Gastroesophageal sphincter (tissue), 4 donors: Measurements from ENCODE around the gene ARHGAP42. TPM values are rescaled to one million over a fixed set of nuclear protein-coding genes. Genes with fewer than 3 reads are reported as not detected.

Source experiments
- ATAC-seq: fragments of 150-250 bp; one replicate; pipeline ENCODE4 v1.9.1; 2016; ENCODE audit warnings: mild to moderate bottlenecking, moderate library complexity
- H3K27ac ChIP-seq, 4 donors: fragments of 200-600 bp; sonication (generic) in 3 of 4; 1 replicate in 3 of 4; 2 replicates in 1 of 4; pipeline ENCODE4 v1.5.1; 2016 to 2019
- H3K27me3 ChIP-seq: fragments of 200-600 bp; sonication (generic); one replicate; pipeline ENCODE4 v1.5.1; 2019
- H3K36me3 ChIP-seq, 2 donors: fragments of 200-600 bp; sonication (generic); one replicate each; pipeline ENCODE4 v1.5.1; 2019; ENCODE audit warnings: control low read depth in 1 of 2
- H3K4me1 ChIP-seq, 3 donors: fragments of 200-600 bp; sonication (generic); 1 replicate in 2 of 3; 2 replicates in 1 of 3; pipeline ENCODE4 v1.5.1; 2016 to 2019; ENCODE audit warnings: control low read depth in 2 of 3
- H3K4me3 ChIP-seq, 2 donors: fragments of 200-600 bp; sonication (generic); one replicate each; pipeline ENCODE4 v1.5.1; 2019; ENCODE audit warnings: mild to moderate bottlenecking in 1 of 2, moderate library complexity in 1 of 2
- H3K9me3 ChIP-seq, 3 donors: fragments of 200-600 bp; sonication (generic); one replicate each; pipeline ENCODE4 v1.5.1; 2017 to 2019; ENCODE audit warnings: control low read depth in 2 of 3
- CTCF ChIP-seq, 4 experiments: fragments of 200-600 bp in 2 of 4; fragments of 450-650 bp in 2 of 4; sonication (generic) in 1 of 4; IDR thresholded peaks; one replicate each; pipeline ENCODE4 v1.5.1; 2017 to 2019; ENCODE audit warnings: antibody characterized with exemption in 4 of 4, mild to moderate bottlenecking in 2 of 4, moderate library complexity in 2 of 4
- EP300 ChIP-seq: sonication (generic); formaldehyde crosslinking; IDR thresholded peaks from one replicate; pipeline ENCODE4 v1.6.1; 2017; ENCODE audit warnings: antibody characterized with exemption, mild to moderate bottlenecking
- POLR2A ChIP-seq, 2 donors: fragments of 450-650 bp; IDR thresholded peaks; one replicate each; pipeline ENCODE4 v1.6.1; 2017; ENCODE audit warnings: antibody characterized with exemption in 2 of 2, mild to moderate bottlenecking in 2 of 2, moderate library complexity in 1 of 2
- POLR2AphosphoS5 ChIP-seq: sonication (generic); formaldehyde crosslinking; IDR thresholded peaks from one replicate; pipeline ENCODE4 v1.6.1; 2017; ENCODE audit warnings: antibody characterized with exemption
- WGBS, 2 donors: methylation state at CpG; one replicate each; pipeline ENCODE4 v1.1.5; 2018; ENCODE audit warnings: low coverage in 1 of 2; 5-methylcytosine and 5-hydroxymethylcytosine counted together
- total RNA-seq, 4 donors: library from RNA; depleted of rRNA; stranded (reverse); fragments of >200 nt; gene quantifications; one replicate each; pipeline ENCODE4 v1.1.0, GENCODE V29; 2016

Gene ARHGAP42
- total RNA-seq, 4 donors from 2014 or later, result 6.3 to 29.1 (median 9.9) TPM

DNA sequence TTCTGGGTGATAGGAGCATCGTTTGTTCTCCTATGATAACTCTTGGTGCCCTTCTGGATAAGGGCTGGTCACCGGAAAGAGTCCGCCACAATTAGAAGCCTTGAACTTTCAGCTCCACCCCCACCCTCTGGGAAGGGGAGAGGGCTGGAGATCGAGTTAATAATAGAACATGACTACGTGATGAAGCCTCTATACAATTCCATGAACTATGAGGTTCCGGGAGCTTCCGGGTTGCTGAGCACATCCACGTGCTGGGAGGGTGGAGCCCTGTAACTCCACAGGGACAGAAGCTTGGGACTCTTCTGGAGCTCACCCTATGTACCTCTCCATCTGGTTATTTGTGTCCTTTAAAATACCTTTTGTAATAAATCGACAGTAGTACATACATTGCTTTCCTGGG, 40.3 kb downstream of the ARHGAP42 start:
- no peak overlapping the region for H3K27ac ChIP-seq
- no peaks in the 10 kb centered on the region for H3K36me3 ChIP-seq
- 62 to 72% methylated on average over 5 to 9 of the region's 9 CpGs for WGBS, 2 donors
- no peak overlapping the region for H3K4me3 ChIP-seq
- no peaks in the 10 kb centered on the region for H3K4me1 ChIP-seq
- no peaks in the 10 kb centered on the region for H3K9me3 ChIP-seq
- no peak for ATAC-seq
- TF ChIP-seq POLR2A (IDR thresholded peaks at IDR 0.05) (no peak), EP300 (no peak), POLR2AphosphoS5 (no peak), CTCF (IDR thresholded peaks at IDR 0.05) (no peak)
- no peaks in the 10 kb centered on the region for H3K27me3 ChIP-seq

DNA sequence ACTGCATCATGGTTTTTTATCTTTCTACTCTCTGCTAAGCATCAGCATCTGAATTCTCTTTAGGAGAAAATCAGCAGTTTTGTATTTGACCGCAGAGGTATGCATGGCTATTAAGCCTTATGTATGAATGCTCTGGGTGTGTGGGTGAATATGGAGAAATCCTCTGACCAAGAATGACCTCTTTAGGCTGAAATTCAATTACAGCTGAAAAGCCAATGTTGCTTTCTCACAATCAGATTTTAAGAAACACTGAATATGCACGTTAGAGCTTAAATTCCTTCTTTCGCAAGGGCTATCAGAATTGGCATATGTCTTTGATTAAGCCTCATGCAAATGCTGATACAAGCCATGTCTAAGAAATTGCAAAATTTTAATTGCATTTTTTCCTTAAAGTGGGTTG, 43.2 kb downstream of the ARHGAP42 start:
- no peaks in the 10 kb centered on the region for H3K36me3 ChIP-seq
- TF ChIP-seq EP300 (no peak), CTCF (IDR thresholded peaks at IDR 0.05) (no peak), POLR2AphosphoS5 (no peak), POLR2A (IDR thresholded peaks at IDR 0.05) (no peak)
- H3K27me3 ChIP-seq, result no peaks in the 10 kb centered on the region
- no peak overlapping the region for H3K4me3 ChIP-seq
- 81 to 83% methylated on average over 3 of the region's 3 CpGs for WGBS, 2 donors
- no peaks in the 10 kb centered on the region for H3K9me3 ChIP-seq
- H3K27ac ChIP-seq, result no peak overlapping the region
- no peak for ATAC-seq
- H3K4me1 ChIP-seq, result no peaks in the 10 kb centered on the region

DNA sequence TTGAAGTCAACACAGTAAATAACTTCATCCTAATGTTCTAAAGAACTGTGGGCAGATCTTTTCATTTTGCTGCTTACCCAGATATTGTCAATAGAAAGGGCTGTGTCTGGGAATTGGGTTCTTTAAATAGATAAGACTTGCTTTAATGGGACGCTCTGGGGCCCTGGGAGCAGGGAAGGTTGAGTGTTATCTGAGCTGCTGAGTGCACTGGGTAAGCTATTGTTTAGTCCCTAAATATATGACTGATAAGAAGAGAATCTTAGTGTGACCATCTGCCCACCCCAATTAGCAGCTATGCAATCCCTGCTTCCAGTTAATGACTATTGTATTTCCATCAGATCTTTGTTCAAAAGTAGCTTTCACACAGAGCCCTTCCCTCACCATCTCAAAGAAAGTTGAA, 44.4 kb downstream of the ARHGAP42 start:
- no peaks in the 10 kb centered on the region for H3K36me3 ChIP-seq
- no peaks in the 10 kb centered on the region for H3K4me1 ChIP-seq
- TF ChIP-seq POLR2A (IDR thresholded peaks at IDR 0.05), result no peak
- no peak for TF ChIP-seq EP300
- no peak for TF ChIP-seq CTCF (IDR thresholded peaks at IDR 0.05)
- TF ChIP-seq POLR2AphosphoS5, result no peak
- H3K9me3 ChIP-seq, result no peaks in the 10 kb centered on the region
- no peaks in the 10 kb centered on the region for H3K27me3 ChIP-seq
- no peak overlapping the region for H3K27ac ChIP-seq
- WGBS, 2 donors, result 89% methylated on average over 1 of the region's 1 CpG; no CpG with 5 or more reads in 1 of the 2 donors
- no peak overlapping the region for H3K4me3 ChIP-seq
- no peak for ATAC-seq

DNA sequence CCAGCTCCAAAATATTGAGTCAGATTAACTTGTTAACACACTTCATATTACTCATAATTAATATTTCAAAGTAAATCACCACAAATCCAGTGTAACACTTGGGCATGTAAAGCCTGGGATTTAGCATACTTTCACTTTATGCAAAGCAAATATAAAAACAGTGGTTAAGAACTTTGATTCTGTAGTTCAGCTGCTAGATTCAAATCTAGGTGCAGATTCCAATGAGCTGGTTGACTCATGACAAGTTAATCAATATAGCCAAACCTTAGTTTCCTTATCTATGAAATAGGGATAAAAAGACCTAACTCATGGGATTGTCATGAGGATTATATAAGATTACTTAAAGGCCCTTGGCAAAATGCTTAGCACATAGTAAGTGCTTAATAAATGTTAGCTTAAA, 45.9 kb downstream of the ARHGAP42 start:
- Histone ChIP-seq H3K4me1 (no peaks in the 10 kb centered on the region), H3K27me3 (no peaks in the 10 kb centered on the region), H3K36me3 (no peaks in the 10 kb centered on the region), H3K4me3 (no peak overlapping the region), H3K9me3 (no peaks in the 10 kb centered on the region), H3K27ac (no peak overlapping the region)
- no peak for TF ChIP-seq POLR2AphosphoS5
- TF ChIP-seq POLR2A (IDR thresholded peaks at IDR 0.05), result no peak
- TF ChIP-seq EP300, result no peak
- no peak for TF ChIP-seq CTCF (IDR thresholded peaks at IDR 0.05)
- ATAC-seq, result no peak

GRCh38 chr11:100734743-100735527, 47.8 kb downstream of the ARHGAP42 start:
- Histone ChIP-seq H3K36me3 (no peaks in the 10 kb centered on the region), H3K4me1 (peaks cover 0 to 19% (median 0%) of the 10 kb centered on the region in 3 donors), H3K27me3 (no peaks in the 10 kb centered on the region), H3K4me3 (no peak overlapping the region), H3K27ac (no peak overlapping the region), H3K9me3 (no peaks in the 10 kb centered on the region)
- no peak for ATAC-seq
- TF ChIP-seq POLR2AphosphoS5 (no peak), EP300 (no peak), POLR2A (IDR thresholded peaks at IDR 0.05) (no peak), CTCF (IDR thresholded peaks at IDR 0.05) (no peak)
- WGBS, 2 donors, result 54 to 100% methylated on average over 1 of the region's 1 CpG
